NCI-H146 (cell line): ENCODE measurements around the gene MKX.
"Not testable (repeated sequence)": the region's sequence is repeated elsewhere in the genome, so short reads cannot be mapped to it uniquely, and the experiment has no call there.

ENCODE experiments used
- DNase-seq: peaks from one replicate; lab custom pipeline; 2025; lab: John Stamatoyannopoulos, UW

MKX gene

DNA sequence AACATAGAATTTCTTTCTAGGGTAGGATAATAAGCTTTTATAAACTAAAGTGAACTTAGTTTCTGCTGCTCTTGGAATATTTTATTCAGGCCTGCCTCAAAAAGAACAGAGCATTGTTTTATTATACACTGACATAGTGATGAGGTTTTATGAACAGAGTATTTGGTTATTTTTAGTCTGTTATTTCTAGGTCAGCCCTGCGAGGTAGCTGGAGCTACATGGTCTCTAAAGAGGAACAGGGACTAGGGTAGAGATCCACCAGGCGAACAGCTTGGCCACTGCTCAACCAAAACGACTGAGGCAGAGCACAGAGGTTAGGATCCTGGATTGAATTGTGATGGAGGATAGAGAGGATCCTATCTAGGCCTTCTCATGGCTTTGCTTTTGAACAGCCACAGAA, 53.0 kb downstream of the MKX start:
- no peak for DNase-seq

DNA sequence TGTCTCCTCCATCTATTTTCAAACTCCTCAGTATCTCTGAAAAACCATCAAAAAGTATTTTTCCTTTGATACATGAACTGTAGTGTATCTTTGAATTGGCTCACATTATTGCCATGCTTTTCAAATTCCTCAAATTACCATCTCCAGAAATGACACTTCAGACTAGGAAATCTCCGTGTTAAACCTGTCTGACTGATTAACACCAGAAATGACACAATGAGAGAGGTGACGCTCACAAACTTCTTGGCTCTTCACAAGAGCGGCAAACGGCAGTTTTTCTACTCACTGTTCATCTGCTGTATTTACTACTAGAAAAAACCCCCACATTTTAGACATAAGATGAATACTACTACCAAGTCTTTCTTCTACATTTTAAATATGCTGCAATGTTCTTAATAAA, 56.6 kb downstream of the MKX start:
- DNase-seq, result no peak

DNA sequence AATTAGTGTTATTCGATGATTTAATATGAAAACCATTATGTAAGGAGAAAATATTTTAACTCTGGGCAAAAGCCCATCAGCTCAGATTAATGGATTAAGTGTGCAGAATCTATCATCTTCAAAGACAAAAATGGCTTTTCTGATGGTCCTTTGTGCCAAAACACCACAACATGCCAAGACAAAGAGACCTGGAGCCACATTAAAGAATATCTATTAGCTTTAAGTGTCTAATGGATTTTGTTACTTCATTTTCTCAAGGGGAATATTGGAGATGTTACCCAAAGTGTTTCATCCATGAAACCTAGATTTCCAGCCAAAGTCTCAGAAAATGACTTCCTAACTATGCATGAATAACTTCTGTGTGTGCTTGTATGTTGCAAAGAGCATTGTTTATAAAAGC, 57.3 kb downstream of the MKX start:
- DNase-seq, result no peak

DNA sequence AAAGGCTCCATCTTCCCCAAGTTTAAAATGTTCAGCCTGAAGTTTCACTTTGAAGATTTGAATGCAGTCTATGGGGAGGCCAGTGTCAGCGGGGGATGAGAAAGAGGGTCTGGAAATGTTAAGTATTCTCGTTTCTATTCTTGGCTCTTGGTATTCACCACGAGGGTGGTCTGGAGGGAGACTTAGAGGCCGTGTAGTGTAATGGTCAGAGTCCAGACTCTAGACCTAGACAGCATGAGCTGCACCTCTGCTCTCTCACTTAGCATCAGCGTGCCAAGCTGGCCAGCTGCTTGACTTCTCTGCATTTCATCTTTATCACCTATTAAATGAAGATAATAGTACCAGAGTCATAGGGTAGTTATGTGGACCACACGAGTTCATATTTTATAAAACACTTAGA, 57.9 kb downstream of the MKX start:
- DNase-seq, result no peak

DNA sequence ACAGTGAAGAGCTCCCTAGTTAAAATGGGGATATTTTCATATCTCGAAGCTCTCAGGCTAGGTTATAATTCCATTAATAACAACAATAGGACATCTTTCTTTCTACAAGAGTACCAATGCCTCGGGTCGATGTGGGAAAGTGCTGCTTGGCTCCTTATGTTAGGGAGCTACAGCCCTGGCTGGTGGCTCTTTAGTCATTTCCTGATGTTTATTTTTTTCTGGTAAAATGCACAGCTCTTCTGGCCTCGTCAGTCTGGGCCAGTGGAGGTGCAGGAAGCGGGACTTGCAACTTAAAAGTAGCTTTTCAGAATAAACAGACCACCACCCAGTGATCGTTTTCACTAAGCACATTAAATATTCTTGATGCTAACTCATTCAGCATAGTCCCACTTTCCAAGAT, 58.3 kb downstream of the MKX start:
- DNase-seq, result no peak

DNA sequence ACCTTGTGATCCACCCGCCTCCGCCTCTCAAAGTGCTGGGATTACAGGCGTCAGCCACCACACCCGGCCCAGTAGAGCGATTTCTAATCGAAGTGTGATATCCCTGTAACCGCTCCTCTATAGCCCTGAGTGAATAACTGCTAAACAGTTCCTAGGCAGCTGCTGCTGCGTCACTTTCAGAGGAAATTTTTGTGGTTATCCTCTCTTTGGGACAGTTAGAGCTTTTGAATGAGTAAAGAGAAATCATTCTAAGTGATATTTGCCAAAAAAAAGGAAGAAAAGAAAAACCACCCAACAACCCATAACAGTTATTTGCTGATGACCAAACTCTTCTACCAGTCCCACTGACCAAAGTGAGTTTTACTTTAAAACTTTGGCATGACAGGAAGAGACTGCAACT, 59.9 kb downstream of the MKX start:
- no peak for DNase-seq

DNA sequence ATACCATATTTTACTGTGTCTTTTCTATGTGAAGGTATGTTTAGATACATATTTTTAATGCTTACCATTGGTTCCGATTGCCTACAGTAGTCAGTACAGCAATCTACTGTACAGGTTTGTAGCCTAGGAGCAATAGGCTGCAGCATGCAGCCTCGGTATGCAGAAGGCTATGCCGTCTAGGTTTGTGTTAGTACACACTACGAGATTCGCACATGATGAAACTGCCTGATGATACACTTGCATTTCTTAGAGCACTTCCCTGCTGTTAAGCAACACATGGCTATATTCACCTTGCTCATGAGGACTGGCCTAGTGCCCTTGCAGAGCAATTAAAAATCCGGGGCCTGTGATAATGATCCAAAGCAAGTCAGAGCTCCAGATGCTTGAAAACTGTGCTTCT, 62.4 kb downstream of the MKX start:
- no peak for DNase-seq

DNA sequence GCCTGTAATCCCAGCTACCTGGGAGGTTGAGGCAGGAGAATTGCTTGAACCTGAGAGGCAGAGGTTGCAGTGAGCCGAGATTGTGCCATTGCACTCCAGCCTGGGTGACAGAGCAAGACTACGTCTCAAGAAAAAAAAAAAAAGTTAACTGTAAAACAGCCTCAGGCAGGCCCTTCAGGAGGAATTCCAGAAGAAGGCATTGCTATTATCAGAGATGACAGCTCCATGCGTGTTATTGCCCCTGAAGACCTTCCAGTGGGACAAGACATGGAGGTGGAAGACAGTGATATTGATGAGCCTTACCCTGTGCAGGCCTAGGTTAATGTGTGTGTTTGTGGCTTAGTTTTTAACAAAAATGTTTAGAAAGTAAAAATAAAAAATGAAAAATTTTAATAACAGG, 63.8 kb downstream of the MKX start:
- not testable (repeated sequence) for DNase-seq

DNA sequence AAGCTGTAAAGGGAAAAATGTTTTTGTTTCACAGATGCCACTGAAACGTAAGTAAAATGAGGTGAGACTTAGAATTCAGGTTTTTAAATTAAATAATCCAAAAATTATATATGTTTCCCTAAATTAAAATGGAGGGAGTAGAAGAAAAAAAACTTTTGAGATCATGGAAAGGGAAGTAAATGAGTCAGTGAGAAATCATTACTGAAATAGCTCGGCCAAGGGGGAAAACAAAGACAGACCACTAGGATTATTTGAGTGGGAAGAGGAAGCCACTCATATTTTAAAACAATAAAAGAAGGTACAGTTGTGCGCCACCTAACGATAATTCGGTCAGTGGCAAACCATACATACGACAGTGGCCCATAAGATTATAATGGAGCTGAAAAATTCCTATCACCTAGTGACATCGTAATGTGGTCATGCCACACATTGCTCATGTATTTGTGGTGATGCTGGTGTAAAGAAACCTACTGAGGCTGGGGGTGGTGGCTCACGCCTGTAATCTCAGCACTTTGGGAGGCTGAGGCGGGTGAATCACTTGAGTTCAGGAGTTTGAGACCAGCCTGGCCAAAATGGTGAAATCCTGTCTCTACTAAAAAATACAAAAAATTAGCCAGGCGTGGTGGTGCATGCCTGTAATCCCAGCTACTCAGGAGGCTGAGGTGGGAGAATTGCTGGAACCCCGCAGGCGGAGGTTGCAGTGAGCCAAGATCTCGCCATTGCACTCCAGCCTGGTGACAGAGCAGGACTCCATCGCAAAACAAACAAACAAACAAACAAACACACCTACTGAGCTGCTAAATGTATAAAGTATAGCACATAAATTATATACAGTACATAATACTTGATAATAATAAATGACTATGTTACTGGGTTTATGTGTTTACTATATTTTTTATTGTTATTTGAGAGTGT, 64.7 kb downstream of the MKX start:
- DNase-seq, result no peak

DNA sequence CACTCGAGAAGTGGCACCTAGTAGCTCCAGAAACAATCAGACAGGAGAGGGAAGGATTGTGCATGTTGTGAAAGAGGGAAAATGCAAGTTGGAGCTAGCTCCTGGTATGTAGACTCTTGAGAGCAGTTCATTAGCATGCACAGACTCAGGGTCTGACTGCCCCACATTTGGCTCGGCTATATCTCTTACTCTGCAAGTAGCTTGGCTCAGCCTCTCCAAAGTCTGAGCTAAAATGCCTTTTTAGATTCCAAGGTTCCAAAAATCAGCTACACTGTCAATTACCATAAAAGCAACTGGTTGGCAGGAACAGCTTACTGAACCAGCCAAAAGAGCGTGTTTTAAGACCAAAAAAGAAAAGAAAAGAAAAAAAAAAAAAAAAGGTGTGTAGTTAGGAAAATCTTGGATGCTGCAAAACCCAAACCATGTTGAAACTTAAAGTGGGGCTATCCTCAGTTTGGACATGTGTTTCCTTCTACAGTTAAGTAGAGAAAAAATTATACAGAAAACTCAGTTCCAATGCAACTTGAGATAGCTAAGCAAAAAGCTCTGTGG, 65.5 kb downstream of the MKX start:
- no peak for DNase-seq

DNA sequence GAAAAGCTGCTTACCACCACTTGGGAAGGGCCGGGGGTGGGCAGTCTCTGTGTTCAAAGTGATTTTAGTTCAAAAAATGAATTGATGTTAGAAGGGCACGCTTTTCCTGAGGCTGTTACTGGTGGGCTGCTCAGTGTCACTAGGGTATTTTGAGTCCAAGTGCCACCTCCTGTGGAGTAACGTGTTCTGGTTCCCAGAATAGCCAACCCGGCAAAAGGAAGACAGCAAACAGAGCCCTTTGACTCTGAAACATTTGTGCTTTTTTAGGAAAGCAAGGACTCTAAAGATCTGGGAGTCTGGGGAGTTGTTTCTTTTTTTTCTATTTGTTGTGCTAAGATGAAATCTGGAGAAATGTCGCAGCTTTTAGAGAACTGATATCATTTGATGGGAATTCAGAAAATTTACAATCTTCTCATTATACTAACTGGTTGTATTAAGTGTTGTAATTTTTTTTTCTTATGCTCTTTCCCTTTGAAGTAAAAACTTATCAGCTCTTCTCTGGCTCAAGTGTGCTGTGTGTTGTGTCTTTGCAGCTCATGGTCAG, 66.2 kb downstream of the MKX start:
- DNase-seq, result no peak

DNA sequence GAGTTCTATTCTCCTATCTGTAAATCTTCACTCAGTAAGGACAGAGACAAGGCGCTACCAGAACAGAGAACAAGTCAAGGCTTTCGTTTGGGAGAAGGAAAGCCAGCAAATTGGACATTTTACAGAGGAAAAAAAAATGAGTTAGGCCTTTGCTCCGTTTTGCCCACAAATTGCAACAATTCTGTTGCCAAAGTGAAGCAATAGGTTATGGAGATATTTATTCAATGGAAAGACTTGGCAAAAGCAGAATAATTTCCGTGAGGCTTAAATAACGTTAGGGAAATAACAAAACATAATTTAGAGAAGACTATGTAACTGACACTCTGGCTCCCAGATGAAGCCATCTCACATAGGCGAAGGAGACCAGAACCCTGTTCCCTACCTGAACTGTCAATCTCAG, 67.5 kb downstream of the MKX start:
- DNase-seq, result no peak

DNA sequence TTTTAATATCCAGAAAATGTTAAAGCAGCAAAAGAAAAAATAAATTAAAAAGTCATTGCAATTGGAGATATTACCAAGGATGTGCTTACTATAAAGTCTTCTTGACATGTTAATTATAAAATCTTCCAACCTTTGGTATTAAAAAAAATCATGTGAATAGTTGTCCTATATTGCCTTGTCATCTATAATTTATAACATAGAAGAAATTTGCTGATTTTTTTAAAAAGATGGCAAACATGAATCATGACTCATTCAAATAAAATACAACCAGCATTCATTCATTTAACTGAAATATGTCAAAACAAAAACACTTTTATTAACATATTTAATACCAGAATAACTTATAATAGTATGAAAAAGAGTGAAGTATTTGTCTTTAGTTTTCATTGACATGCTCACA, 72.6 kb downstream of the MKX start:
- no peak for DNase-seq

DNA sequence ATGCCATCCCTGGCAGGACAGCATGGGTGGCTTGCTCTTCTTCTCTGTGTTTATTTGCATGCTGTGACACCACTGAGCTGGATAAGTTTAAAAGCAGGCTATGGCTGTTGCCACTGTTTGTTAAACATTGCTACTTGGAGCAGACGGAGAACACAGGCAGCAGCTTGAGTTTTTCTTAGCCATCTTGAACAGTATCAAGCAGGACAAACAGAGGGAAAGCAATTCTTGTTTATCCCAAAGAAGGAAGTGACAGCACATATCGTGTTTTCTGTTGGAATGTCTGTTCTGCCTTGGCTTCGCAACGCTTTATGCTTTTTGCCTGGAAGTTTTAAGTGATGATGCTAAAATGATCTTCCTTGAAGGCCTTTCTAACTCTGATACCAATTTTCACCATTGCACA, 73.8 kb downstream of the MKX start:
- DNase-seq, result no peak

DNA sequence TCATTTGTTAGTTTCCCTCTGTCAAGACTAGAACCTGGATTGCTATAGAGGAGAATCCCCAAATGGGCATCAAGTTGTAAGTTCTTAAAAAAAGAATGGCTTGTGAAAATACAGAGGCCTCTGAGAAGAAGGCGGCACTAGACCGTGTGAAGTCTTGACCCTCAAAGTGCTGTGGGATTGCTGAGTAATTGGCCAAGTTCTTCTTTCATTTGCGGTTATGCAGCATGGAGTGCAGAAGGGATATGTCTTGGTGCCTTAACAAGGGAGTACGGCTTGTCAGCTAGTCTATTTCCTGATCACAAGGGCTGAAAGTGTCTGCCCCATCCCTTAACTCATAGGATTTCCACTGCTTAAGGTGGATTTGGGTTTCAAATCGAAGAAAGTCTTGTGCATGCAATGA, 81.2 kb downstream of the MKX start:
- DNase-seq, result no peak

DNA sequence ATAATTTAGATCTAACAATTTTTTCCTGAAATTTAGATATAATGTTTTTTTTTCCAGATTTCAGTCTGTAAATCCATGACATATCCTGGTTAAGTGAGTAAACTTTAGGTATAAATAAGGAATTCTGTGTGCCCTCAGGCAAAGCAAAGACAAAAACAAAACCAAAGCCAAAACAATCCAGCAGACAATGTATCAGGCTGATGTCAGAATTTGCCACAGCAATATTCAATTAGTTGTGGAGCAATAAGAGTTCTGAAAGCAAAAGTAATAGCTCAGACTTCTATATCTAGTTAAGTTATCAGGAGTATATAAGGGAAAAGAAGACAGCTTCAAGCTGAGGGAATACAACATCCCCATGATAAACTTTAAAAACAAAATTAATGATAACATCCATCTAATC, 82.0 kb downstream of the MKX start:
- no peak for DNase-seq

DNA sequence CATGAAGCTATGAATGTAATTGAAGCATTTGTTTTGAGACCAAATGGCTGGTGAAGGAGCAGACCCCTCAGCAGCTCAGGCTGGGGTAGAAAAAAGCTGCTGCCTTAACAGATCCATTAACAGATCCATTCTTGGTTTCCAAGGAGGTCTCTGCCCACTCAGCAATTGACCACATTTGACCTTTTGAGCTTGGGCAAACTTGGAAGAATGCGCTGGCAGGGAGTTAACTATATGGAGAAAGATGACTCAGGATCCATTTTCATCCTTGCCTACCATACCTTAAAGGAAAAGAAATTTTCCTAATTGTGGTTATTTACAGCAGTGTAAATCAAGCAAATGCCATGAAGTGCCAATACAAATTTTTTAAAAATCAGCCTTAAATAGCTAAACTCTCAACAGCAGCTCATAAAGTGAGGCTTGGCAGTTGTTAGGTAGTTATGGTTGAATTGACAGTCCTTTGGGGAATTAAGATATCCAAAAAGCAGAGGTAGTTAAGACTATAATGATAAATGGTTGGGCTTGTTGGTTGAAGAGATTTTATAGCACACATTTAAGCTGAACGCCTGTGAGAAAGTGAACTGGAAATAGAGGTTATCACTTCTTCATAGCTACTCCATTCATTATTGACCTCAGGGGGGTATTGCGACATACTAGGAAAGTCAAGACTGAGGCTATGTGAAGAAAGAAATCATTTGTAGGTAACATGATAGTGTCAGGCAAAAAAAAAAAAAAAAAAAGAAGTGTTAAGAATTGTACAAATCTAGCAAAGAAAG, 83.9 kb downstream of the MKX start:
- no peak for DNase-seq

DNA sequence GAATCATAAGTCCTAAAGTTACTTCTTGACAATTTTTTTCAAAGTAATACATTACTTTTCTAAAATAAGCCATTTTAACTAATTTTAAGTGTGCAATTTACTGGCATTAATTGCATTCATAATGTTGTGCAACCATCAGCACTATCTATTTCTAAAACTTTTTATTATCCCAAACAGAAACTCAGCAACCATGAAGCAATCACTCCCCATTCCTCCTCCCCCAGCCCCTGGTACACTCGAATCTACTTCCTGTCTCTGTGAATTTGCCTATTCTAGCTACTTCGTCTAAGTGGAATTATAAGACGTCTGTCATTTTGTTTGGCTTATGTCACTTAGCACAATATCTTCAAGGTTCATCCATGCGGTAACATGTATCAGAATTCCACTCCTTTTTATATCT, 84.9 kb downstream of the MKX start:
- DNase-seq, result no peak

DNA sequence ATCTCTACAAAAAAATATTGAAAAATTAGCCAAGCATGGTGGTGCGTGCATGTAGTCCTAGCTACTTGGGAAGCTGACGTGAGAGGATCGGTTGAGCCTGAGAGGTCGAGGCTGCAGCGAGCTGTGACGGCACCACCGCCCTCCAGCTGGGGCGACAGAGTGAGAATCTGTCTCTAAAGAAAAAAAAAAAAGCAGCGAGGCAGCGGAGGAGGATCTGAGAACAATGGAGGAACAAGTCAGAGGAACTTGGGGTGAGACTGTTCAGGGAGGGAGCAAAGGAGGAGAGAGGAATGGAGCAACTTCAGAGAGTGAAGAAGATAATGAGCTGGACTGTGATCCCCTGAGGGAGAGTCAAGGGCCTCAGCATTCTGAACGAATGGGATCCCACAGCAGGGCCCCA, 85.4 kb downstream of the MKX start:
- DNase-seq, result no peak

DNA sequence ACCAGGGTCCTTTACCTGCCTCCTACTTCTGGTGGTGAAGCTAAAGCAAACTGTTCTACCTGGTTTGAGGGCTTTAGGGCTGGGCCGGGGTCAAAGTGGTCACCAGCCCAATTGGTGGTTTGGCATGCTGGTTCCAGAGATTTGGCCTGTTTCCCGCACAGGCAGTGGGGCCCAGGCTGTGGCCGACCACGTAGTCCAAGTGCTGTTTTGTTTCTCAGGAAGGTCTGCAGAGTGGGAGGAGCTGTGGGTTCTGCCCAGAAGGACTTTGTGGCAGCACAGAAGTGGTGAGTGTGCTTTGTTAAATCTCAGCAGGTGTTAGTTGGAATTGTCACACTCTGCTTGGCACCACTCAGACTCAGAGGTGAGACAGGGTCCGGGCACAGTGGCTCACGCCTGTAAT, 85.8 kb downstream of the MKX start:
- DNase-seq, result no peak

DNA sequence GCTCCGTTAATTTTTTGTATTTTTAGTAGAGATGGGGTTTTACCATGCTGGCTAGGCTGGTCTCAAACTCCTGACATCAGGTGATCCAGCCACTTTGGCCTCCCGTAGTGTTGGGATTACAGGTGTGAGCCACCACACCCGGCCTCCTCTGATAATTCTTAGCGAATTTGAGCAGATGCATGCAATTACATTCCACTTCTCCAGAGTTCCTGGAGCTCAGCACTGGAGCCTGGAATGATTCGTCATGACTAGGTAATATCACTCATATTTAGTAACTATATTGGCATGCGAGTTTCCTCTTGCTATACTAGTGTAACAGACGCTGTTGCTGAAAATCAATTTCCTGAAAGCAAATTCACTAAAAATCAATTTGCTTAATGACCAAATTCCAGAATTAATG, 86.8 kb downstream of the MKX start:
- no peak for DNase-seq

DNA sequence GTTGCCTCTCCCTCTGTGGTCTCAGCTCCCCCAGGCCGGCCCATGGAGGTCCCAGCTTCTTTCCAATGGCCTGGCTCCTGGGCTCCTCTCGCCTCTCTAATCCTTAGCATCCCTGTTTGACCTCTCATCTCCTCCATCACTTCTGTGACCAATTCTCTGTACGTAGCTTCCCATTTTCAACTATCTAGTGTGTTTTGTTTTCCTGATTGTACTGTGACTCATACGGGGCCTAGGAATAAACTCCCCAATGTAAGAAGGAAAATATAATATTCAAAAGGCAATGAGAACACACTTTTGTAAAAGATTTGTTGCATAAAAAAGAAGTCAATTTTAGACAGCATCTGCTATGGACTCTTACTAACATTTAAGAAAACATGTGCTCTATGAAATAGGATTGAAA, 90.3 kb downstream of the MKX start:
- DNase-seq, result no peak

DNA sequence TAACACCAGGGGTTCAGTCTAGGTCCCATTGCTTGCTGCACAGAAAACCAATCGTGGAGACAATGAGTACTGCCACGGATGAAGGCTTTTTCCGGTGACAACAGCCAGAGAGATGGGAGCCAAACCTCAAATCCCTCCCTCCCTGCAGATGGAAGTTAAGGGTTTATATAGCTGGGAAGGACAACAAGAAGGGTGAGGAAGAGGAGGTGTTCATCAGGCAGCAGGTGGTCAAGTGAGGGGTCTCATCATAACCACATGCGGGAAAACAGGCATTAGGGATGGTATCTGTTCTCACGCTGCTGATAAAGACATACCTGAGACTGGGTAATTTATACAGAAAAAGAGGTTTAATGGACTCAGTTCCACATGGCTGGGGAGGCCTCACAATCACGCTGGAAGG, 91.3 kb downstream of the MKX start:
- DNase-seq, result no peak
